SH-SY5Y (cell line): ENCODE results near the gene SLC4A11.

Experiments used
- GATA2 ChIP-seq: IDR thresholded peaks from 2 replicates; pipeline ENCODE4 v1.6.1; 2011; ENCODE audit warnings: mild to moderate bottlenecking, low read depth, low read length
- GATA3 ChIP-seq: IDR thresholded peaks from 2 replicates; pipeline ENCODE4 v1.6.1; 2011; ENCODE audit warnings: low read depth, mild to moderate bottlenecking, low read length, moderate library complexity

- peak; percentile 94 for TF ChIP-seq GATA2
- TF ChIP-seq GATA3, result peak; percentile 89
Observed at GRCh38 chr20:3282271-3283221, 43.6 kb upstream of the SLC4A11 start.
